8988T (cell line): Measurements from ENCODE around the gene SECISBP2L.

ENCODE experiments used
- DNase-seq: peaks from one replicate; pipeline ENCODE4 v3.0.0; 2011

Gene SECISBP2L

GRCh38 chr15:48962662-48963523, 83.4 kb downstream of the SECISBP2L start:
- DNase-seq = no peak

- DNase-seq = no peak
These were observed 90.3 kb downstream of the SECISBP2L start for GRCh38 chr15:48955967-48956366.

- DNase-seq = no peak
These were observed 90.9 kb downstream of the SECISBP2L start for GRCh38 chr15:48955370-48955769.

- no peak for DNase-seq
These were observed 91.7 kb downstream of the SECISBP2L start for GRCh38 chr15:48954538-48954937.

GRCh38 chr15:48946840-48947187, 99.4 kb downstream of the SECISBP2L start:
- DNase-seq = no peak

GRCh38 chr15:48946074-48946839, 100.0 kb downstream of the SECISBP2L start:
- no peak for DNase-seq

GRCh38 chr15:48945386-48945785, 100.9 kb downstream of the SECISBP2L start:
- DNase-seq = no peak

GRCh38 chr15:48941904-48942303, 104.3 kb downstream of the SECISBP2L start:
- DNase-seq = no peak

- DNase-seq = no peak
These were observed 105.7 kb downstream of the SECISBP2L start for GRCh38 chr15:48940508-48940907.

- no peak for DNase-seq
These were observed 106.6 kb downstream of the SECISBP2L start for GRCh38 chr15:48939648-48940047.
